Sigmoid colon (tissue), 4 donors: ENCODE data around the gene TOM1L2.

Experiments
- POLR2A ChIP-seq, 2 donors: fragments of 450-650 bp; IDR thresholded peaks; one replicate each; pipeline ENCODE4 v1.6.1; 2016; ENCODE audit warnings: antibody characterized with exemption in 2 of 2, mild to moderate bottlenecking in 2 of 2, moderate library complexity in 2 of 2
- POLR2AphosphoS5 ChIP-seq, 4 donors: sonication (generic); formaldehyde crosslinking; IDR thresholded peaks; one replicate each; pipeline ENCODE4 v1.6.1; 2017; ENCODE audit warnings: antibody characterized with exemption in 4 of 4
- TF ChIP-seq, protein P1 (sequence below), 4 experiments: fragments of 450-650 bp in 3 of 4; fragments of 200-600 bp in 1 of 4; IDR thresholded peaks; one replicate each; pipeline ENCODE4 v1.5.1; 2016 to 2019; ENCODE audit warnings: antibody characterized with exemption in 4 of 4, mild to moderate bottlenecking in 3 of 4, moderate library complexity in 2 of 4

DNA sequence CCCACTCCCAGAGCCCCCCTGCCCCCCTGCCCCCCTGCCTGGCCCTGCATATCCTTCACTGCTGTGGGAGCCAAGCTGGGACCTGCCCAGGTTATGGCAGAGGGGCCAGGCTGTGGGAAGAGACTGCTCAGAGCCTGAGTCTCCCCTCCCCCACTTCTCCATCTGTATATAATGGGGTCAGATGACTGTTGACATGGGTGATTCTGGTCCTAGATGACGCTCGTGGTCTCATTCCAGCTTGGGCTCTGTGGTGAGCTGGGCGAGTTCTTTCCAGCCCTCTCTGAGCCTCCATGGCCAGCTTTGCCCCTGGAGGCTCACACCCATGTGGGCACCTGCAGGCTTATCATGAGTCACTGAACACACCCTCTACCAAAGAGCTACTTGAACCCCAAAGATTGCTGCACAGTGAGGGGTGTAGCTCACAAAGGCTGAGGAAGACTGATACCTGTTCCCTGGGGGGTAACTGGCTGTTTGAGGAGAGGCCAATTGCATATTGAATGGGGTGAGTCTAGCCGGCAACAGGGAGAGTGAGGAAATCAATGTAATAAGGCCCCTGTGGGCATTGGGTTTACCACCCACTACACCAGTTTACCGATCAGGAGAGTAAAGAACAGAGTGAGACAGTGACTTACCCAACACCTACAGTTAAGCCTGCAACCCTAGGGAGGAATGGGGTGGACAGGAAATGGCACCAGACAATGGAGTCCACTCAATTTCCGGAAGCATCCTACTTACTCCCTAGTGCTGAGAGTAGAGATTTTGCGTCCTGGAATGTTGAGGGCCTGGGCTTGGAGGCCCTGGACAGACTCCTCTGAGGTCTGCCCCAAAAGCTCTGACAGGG is 131.2 kb downstream of the TOM1L2 start:
- TF ChIP-seq, protein P1, sequence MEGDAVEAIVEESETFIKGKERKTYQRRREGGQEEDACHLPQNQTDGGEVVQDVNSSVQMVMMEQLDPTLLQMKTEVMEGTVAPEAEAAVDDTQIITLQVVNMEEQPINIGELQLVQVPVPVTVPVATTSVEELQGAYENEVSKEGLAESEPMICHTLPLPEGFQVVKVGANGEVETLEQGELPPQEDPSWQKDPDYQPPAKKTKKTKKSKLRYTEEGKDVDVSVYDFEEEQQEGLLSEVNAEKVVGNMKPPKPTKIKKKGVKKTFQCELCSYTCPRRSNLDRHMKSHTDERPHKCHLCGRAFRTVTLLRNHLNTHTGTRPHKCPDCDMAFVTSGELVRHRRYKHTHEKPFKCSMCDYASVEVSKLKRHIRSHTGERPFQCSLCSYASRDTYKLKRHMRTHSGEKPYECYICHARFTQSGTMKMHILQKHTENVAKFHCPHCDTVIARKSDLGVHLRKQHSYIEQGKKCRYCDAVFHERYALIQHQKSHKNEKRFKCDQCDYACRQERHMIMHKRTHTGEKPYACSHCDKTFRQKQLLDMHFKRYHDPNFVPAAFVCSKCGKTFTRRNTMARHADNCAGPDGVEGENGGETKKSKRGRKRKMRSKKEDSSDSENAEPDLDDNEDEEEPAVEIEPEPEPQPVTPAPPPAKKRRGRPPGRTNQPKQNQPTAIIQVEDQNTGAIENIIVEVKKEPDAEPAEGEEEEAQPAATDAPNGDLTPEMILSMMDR (IDR thresholded peaks at IDR 0.05), result no peak
- TF ChIP-seq POLR2A (IDR thresholded peaks at IDR 0.05) (no peak), POLR2AphosphoS5 (IDR thresholded peaks at IDR 0.05) (no peak)
